Pancreas (tissue), 10 donors: ENCODE results near the gene ATP8A2. TPM values are rescaled to one million over a fixed set of nuclear protein-coding genes. Genes with fewer than 3 reads are reported as not detected.

Experiments
- ATAC-seq, 4 donors: fragments of 200-7000 bp; cut with Tn5 transposase; one replicate each; pipeline versions ENCODE4 v1.8.0 to v1.9.1; 2020; ENCODE audit warnings: mild to moderate bottlenecking in 4 of 4, moderate library complexity in 4 of 4
- DNase-seq, 6 donors: peaks; one replicate each; pipeline ENCODE4 v3.0.0-alpha.2; 2020
- FAIRE-seq: peaks from 2 replicates; lab custom pipeline; 2012; peaks lifted over from hg19 to GRCh38; lab: Jason Lieb, UNC
- H3K27ac ChIP-seq, 4 donors: fragments of 200-600 bp; sonication (generic); 1 replicate in 3 of 4; 2 replicates in 1 of 4; pipeline versions ENCODE4 v1.5.0 to v1.8.0; 2020
- H3K27me3 ChIP-seq, 4 donors: fragments of 200-600 bp; one replicate each; pipeline ENCODE4 v1.8.0; 2021
- H3K36me3 ChIP-seq, 3 donors: fragments of 200-600 bp; sonication (generic) in 1 of 3; one replicate each; pipeline versions ENCODE4 v1.5.0 to v1.8.0; 2020 to 2021
- H3K4me1 ChIP-seq, 3 donors: fragments of 200-600 bp; one replicate each; pipeline ENCODE4 v1.8.0; 2021
- H3K4me3 ChIP-seq, 4 donors: fragments of 200-600 bp; sonication (generic) in 2 of 4; one replicate each; pipeline versions ENCODE4 v1.5.0 to v1.8.0; 2020 to 2021
- H3K9me3 ChIP-seq, 4 donors: fragments of 200-600 bp; one replicate each; pipeline ENCODE4 v1.8.0; 2021
- WGBS, 2 donors: extraction: QIAGEN DNeasy Blood & Tissue Kit; methylation state at CpG; one replicate each; pipeline ENCODE4 v1.1.7; 2013; 5-methylcytosine and 5-hydroxymethylcytosine counted together
- intact Hi-C, 3 donors: fragments of 100-400 bp; cut with DNase I; formaldehyde crosslinking; loops; one replicate each; pipeline versions ENCODE4 v1.11.1 to v1.14.2; 2022
- polyA plus RNA-seq, 2 donors: library from polyadenylated mRNA; stranded (reverse); fragments of 200-250 nt; gene quantifications; one replicate each; pipeline ENCODE4 v1.2.3, GENCODE V29; 2013
- total RNA-seq, 6 donors: library from RNA; stranded (reverse); fragmentation: NEBNext Ultra II Directional in 4 of 6; extraction: Animal tissue kit (Norgen Biotek cat#: 25700) in 4 of 6; gene quantifications; one replicate each; pipeline versions ENCODE4 v1.2.1 to v1.2.4, GENCODE V29; 2021 to 2023
- TF ChIP-seq, protein P1 (sequence below), 4 donors: fragments of 200-600 bp; sonication (generic) in 3 of 4; IDR thresholded peaks; one replicate each; pipeline versions ENCODE4 v1.5.0 to v1.8.0; 2021; ENCODE audit warnings: antibody characterized with exemption in 4 of 4
- donor health status: healthy with polysubstance abuse.
- donor health status: DM: no; HTN: no; CAD: no; lungs with moderate emphysema.
- donor health status: DM: no; HTN: no; CAD: no.
- donor health status: control.
- donor health status: control.
- donor health status: Bipolar disorder and iron deficiency.
- donor health status: DM: yes; HTN: yes; CAD: no.
- donor health status: DM: no; HTN: no; CAD: no.
- donor health status: DM: no; HTN: no; CAD: no.
- donor health status: DM: yes; HTN: yes; CAD: no.

ATP8A2 gene
- total and polyA plus RNA-seq, 8 donors, result 0.04 to 0.28 (median 0.14) TPM

DNA sequence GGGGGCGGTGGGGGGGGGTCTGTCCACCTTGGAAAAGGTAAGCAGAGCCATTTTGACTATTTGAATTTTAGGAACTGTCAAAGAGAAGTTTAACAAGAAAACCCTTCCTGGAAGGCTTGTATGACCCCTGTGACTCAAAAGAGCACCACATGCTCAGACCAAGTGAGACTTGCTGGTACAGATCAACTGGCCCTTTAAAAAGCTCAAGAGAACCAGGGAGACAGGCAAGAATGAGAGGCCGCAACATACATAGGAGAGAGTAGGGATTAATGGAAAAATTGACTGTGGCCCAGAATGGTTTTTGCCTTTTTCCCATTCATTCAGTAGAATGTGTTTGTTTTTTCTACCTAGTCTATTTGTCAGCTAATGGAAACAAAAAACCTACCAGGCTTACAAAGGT lies 26.2 kb upstream of the ATP8A2 start:
- peaks cover 0 to 6% (median 0%) of the 10 kb centered on the region in 3 donors for H3K36me3 ChIP-seq
- no peaks in the 10 kb centered on the region for H3K4me1 ChIP-seq
- ATAC-seq, result no peak
- intact Hi-C loops, result no loop called here
- no peaks in the 10 kb centered on the region for H3K9me3 ChIP-seq
- TF ChIP-seq, protein P1, sequence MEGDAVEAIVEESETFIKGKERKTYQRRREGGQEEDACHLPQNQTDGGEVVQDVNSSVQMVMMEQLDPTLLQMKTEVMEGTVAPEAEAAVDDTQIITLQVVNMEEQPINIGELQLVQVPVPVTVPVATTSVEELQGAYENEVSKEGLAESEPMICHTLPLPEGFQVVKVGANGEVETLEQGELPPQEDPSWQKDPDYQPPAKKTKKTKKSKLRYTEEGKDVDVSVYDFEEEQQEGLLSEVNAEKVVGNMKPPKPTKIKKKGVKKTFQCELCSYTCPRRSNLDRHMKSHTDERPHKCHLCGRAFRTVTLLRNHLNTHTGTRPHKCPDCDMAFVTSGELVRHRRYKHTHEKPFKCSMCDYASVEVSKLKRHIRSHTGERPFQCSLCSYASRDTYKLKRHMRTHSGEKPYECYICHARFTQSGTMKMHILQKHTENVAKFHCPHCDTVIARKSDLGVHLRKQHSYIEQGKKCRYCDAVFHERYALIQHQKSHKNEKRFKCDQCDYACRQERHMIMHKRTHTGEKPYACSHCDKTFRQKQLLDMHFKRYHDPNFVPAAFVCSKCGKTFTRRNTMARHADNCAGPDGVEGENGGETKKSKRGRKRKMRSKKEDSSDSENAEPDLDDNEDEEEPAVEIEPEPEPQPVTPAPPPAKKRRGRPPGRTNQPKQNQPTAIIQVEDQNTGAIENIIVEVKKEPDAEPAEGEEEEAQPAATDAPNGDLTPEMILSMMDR (IDR thresholded peaks at IDR 0.05), result no peak
- H3K27me3 ChIP-seq, result no peaks in the 10 kb centered on the region
- WGBS, 2 donors, result 86 to 96% methylated on average over 2 of the region's 2 CpGs
- DNase-seq, result no peak
- no peak for FAIRE-seq
- H3K4me3 ChIP-seq, result no peak overlapping the region
- no peak overlapping the region for H3K27ac ChIP-seq

GRCh38 chr13:25347151-25347550 lies 24.6 kb upstream of the ATP8A2 start:
- 68 to 75% methylated on average over 2 of the region's 2 CpGs for WGBS, 2 donors
- intact Hi-C loops, result no loop called here
- ATAC-seq (no peak), DNase-seq (no peak), FAIRE-seq (no peak)
- no peaks in the 10 kb centered on the region for H3K4me1 ChIP-seq
- TF ChIP-seq, protein P1 (IDR thresholded peaks at IDR 0.05), result no peak
- no peak overlapping the region for H3K4me3 ChIP-seq
- H3K36me3 ChIP-seq, result no peaks in the 10 kb centered on the region
- H3K27me3 ChIP-seq, result no peaks in the 10 kb centered on the region
- H3K9me3 ChIP-seq, result no peaks in the 10 kb centered on the region
- no peak overlapping the region for H3K27ac ChIP-seq

- TF ChIP-seq, protein P1 (IDR thresholded peaks at IDR 0.05), result no peak
- H3K4me1 ChIP-seq, result no peaks in the 10 kb centered on the region
- H3K4me3 ChIP-seq, result no peak overlapping the region
- intact Hi-C loops, result no loop called here
- no peaks in the 10 kb centered on the region for H3K27me3 ChIP-seq
- WGBS, 2 donors, result 84 to 89% methylated on average over 1 of the region's 1 CpG
- DNase-seq (no peak), FAIRE-seq (no peak), ATAC-seq (no peak)
- H3K27ac ChIP-seq, result no peak overlapping the region
- no peaks in the 10 kb centered on the region for H3K36me3 ChIP-seq
- H3K9me3 ChIP-seq, result no peaks in the 10 kb centered on the region
Observed at GRCh38 chr13:25351404-25351803, 20.4 kb upstream of the ATP8A2 start.

DNA sequence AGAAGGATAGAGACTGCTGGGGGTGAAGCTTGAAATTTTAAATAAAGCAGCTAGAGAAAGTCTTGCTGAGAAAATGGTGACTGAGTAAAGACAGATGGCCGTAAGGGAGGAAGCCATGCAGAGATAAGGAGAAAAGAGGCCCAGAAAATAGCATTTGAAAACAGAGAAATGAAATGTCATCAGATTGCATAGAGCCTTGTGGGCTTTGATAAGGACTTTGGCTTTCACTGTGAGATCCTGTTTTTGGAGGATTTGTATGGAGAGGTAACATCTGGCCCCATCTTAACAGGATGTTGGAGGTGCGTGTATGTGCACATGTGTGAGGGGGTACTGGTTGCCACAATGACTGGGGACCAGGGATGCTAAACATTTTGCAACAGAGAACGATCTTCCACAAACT lies 19.5 kb upstream of the ATP8A2 start:
- intact Hi-C loops, result no loop called here

DNA sequence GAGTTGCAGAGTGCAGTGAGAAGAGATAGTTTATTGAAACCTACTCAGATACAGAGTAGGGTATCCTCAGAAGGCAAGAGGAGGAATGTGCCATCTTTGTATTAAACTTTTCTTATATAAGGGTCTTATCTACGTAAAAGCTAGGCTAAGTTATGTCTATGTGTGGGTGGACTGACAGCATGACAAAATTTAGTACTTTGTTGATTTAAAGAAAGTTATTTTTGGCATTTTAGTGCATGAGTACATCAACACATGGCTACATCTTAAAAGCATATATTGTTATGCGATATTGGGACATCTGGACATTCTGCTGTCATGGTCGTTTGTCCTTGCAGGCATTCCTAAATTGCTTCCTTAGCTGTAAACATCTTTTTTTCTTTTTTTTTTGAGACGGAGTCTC lies 19.0 kb upstream of the ATP8A2 start:
- WGBS, 2 donors, result 52 to 70% methylated on average over 4 of the region's 4 CpGs

More for the DNA sequence above, 19.5 kb upstream of the ATP8A2 start:
- Histone ChIP-seq H3K27ac (no peak overlapping the region), H3K4me1 (no peaks in the 10 kb centered on the region), H3K9me3 (no peaks in the 10 kb centered on the region), H3K4me3 (no peak overlapping the region), H3K36me3 (no peaks in the 10 kb centered on the region), H3K27me3 (no peaks in the 10 kb centered on the region)
- no peak for DNase-seq
- TF ChIP-seq, protein P1 (IDR thresholded peaks at IDR 0.05), result no peak
- no peak for ATAC-seq
- no peak for FAIRE-seq
- WGBS, 2 donors, result 48 to 59% methylated on average over 3 of the region's 3 CpGs

More for the DNA sequence above, 19.0 kb upstream of the ATP8A2 start:
- Histone ChIP-seq H3K27ac (no peak overlapping the region), H3K4me1 (no peaks in the 10 kb centered on the region), H3K4me3 (no peak overlapping the region), H3K27me3 (no peaks in the 10 kb centered on the region), H3K36me3 (no peaks in the 10 kb centered on the region), H3K9me3 (no peaks in the 10 kb centered on the region)
- TF ChIP-seq, protein P1 (IDR thresholded peaks at IDR 0.05), result no peak
- intact Hi-C loops, result no loop called here
- FAIRE-seq, result no peak
- no peak for ATAC-seq
- no peak for DNase-seq
